Ureter (tissue), 1 donor: ENCODE measurements around the gene PLRG1. TPM values are rescaled to one million over a fixed set of nuclear protein-coding genes. Genes with fewer than 3 reads are reported as not detected.

ENCODE experiments used
- DNase-seq: peaks from one replicate; pipeline ENCODE4 v3.0.0-alpha.2; 2020; ENCODE audit warnings: low spot score
- total RNA-seq: library from RNA; stranded (reverse); gene quantifications from one replicate; pipeline ENCODE4 v1.2.4, GENCODE V29; 2023
- donor health status: DM: yes; HTN: yes; CAD: no.

PLRG1 gene
- total RNA-seq, 1 donor from 2014 or later = 79.4 TPM

DNA sequence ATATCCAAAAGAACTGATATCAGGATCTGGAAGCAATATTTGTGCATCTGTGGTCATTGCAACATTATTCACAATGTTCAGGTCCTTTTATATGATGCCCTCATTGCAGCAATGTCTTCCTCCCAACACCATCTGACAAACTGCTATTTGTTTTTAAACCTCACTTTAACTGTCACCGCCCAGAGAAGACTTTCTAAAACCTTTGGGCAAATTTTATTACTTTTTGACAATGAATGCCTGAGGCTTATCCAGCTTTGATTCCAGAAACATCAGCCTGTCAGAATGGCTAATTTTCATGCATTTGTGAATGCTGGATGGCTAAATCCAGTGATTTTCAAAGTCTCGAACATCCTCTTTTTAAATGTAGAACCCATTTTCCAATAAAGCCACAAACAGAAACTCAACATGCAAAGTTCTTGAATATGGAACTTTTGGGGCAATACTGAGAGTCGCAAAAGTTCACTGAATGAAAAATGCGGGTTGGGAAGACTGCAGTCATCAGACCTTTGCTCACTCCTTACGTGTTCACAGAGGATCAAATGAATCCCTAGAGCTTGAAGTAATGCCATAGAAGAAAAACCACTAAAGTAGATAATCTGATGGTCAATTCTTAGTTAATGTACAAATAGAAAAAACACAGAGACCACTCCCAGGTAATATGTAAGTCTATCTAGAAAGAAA is 23.1 kb upstream of the PLRG1 start:
- no peak for DNase-seq

DNA sequence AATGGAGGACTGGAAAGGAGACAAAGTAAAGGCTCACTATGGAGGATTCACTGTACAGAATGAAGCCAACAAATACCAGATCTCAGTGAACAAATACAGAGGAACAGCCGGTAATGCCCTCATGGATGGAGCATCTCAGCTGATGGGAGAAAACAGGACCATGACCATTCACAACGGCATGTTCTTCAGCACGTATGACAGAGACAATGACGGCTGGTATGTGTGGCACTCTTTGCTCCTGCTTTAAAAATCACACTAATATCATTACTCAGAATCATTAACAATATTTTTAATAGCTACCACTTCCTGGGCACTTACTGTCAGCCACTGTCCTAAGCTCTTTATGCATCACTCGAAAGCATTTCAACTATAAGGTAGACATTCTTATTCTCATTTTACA is 19.4 kb upstream of the PLRG1 start:
- DNase-seq = no peak

DNA sequence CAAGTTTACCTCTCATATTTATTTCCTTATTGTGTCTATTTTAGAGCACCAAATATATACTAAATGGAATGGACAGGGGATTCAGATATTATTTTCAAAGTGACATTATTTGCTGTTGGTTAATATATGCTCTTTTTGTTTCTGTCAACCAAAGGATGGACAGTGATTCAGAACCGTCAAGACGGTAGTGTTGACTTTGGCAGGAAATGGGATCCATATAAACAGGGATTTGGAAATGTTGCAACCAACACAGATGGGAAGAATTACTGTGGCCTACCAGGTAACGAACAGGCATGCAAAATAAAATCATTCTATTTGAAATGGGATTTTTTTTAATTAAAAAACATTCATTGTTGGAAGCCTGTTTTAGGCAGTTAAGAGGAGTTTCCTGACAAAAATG is 18.8 kb upstream of the PLRG1 start:
- DNase-seq = no peak

DNA sequence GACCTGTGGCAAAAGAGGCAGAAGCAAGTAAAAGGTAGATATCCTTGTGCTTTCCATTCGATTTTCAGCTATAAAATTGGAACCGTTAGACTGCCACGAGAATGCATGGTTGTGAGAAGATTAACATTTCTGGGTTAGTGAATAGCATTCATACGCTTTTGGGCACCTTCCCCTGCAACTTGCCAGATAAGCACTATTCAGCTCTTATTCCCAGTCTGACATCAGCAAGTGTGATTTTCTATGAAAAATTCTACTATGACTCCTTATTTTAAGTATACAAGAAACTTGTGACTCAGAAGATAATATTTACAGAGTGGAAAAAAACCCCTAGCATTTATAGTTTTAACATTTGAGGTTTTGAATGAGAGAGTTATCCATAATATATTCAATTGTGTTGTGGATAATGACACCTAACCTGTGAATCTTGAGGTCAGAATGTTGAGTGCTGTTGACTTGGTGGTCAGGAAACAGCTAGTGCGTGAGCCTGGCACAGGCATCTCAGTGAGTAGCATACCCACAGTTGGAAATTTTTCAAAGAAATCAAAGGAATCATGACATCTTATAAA is 16.5 kb upstream of the PLRG1 start:
- no peak for DNase-seq

DNA sequence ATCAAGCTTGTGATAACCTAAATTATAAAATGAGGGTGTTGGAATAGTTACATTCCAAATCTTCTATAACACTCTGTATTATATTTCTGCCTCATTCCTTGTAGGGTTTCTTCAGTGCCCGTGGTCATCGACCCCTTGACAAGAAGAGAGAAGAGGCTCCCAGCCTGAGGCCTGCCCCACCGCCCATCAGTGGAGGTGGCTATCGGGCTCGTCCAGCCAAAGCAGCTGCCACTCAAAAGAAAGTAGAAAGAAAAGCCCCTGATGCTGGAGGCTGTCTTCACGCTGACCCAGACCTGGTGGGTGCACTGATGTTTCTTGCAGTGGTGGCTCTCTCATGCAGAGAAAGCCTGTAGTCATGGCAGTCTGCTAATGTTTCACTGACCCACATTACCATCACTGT is 15.5 kb upstream of the PLRG1 start:
- no peak for DNase-seq

DNA sequence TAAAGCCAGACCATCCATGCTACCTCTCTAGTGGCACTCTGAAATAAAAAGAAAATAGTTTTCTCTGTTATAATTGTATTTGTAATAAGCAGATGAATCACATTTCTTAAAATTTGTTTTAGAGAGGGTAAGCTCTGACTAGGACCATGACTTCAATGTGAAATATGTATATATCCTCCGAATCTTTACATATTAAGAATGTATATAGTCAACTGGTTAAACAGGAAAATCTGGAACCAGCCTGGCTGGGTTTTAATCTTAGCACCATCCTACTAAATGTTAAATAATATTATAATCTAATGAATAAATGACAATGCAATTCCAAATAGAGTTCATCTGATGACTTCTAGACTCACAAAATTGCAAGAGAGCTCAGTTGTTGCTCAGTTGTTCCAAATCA is 14.1 kb upstream of the PLRG1 start:
- DNase-seq = no peak

DNA sequence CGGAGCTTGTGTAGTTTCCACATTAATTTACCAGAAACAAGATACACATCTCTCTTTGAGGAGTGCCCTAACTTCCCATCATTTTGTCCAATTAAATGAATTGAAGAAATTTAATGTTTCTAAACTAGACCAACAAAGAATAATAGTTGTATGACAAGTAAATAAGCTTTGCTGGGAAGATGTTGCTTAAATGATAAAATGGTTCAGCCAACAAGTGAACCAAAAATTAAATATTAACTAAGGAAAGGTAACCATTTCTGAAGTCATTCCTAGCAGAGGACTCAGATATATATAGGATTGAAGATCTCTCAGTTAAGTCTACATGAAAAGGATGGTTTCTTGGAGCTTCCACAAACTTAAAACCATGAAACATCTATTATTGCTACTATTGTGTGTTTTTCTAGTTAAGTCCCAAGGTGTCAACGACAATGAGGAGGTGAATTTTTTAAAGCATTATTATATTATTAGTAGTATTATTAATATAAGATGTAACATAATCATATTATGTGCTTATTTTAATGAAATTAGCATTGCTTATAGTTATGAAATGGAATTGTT is 12.6 kb upstream of the PLRG1 start, which contains the start of gene FGB:
TSS of gene FGB (plus strand) at position 315 of the 558 bp plus-strand sequence. CDS start at position 323, 8 bp downstream.
- no peak for DNase-seq

DNA sequence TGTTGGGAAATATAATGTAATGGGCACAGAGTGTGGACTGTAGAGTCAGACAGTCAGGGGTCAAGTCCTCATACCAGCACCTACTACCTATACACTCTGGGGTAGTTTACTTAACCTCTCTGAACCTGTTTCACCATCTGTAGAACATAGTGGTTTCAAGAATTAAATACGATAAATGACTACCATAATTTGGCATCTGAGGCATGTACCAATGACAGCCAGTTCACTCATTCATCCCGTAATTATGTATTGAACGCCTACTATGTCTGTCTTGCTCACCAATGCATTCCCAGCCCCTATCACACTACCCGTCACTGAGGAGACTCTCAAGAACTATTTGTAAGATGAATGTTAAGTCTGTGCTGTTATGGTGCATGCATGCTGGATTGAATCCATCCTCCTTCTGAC is 10.6 kb upstream of the PLRG1 start:
- DNase-seq = no peak

DNA sequence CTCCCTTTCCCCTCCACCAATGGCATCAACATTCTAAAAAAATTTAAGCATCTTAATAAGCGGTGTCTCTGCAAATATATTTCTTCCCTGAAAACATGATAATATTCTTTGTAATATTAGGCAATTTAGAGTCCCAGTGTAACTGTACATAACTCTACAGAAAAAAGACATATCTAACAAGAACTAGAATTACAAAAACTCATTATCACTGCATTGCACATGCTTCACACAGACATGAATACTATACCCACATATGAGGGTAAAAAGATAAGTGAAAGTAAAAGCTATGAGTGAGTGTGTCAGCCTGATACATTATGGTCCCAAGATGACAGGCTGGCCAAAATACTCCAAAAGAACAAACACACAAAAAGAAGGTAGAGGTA is 10.2 kb upstream of the PLRG1 start:
- DNase-seq = no peak

DNA sequence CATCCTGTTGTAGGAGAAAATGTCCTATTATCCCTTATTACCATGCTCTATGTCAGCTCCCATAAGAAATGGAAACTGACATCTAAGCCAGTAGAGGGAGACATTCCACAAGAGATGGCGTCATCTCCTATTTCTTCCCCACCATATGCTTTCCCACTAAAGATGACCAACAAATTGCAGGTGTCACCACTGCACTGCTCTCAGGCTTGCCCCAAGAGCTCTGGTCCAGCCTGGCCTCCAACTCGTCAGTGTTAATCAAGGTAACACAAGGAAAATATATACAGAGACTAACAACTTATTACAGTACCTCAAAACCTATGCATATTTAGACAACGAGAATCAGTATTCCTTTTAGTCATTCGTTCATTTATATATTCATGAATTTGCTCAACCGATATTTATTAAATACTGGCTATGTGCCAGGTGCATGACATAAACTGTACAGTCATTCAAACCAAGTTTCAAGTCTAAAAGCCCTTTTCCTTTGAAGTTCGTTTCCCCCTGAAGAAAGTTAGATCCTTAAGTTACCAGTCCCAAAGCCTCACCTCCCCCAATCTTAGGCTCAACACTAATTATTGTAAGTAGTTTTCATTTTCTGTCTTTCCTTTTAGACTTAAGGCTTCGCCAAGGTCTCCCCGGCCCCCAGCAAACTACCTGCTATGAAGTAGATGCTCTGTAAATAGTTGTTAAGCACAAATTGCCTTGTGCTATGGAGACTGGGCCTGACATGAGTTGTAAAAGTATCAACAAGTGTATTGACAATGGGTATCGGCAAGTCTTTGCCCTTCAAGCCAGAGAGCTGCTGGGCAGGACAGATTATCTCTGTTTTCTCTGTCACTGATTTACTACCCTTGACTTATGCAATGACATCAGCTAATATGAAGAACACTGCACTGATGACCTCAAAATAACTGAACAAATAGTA is 9.6 kb upstream of the PLRG1 start:
- DNase-seq = no peak

DNA sequence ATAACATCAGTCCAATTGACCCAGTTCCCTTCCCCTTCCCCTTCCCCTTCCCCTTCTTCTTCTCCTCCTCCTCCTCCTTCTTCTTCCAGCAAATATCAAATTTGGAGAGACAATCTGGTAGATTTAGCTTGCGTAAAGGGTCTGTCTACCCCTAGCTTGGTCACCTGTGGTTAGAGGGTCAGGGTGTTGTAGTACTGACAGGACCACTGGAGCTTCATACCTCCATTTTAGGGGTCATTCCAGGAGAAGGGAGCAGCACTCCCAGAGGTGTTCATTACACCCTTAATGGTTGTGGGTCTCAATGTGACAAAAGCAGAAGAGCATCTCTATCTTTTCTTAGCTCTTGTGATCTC is 8.9 kb upstream of the PLRG1 start:
- no peak for DNase-seq

DNA sequence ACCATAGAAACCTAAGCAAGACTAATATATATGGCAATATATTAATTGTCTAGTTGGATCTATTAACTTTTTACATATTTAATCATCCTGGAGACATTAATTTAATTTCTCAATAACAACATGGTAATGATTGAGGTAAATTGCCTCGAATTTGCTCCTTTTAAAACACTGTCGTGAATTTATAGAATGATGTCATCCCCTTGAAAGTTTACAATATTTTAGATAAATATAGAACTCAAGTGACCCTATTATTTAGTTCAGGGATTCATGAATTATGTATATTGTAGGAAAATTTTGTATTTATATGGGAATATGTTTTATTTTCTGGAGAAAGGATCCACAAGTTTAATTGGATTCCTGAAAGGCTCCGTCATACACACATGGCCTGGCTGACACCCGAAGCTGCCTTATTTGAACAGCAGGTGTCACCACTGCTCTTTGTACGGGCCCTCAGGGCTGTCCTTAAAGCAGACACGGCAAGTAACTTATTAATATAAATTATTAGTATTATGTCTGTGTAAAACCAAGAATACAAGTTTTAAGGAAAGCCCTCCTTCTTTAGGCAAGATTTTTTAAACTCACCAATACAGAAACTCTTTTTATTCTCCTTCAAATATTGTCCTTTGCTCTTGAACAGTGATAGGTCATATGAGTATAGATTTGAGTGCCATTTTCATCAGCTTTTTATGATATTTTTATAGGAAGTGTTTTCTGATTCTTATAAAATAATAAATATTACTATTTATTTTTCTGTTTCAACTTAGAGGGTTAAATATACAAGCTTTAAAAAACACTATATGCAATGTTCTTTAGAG is 1.9 kb upstream of the PLRG1 start:
- DNase-seq = peak; percentile 81

DNA sequence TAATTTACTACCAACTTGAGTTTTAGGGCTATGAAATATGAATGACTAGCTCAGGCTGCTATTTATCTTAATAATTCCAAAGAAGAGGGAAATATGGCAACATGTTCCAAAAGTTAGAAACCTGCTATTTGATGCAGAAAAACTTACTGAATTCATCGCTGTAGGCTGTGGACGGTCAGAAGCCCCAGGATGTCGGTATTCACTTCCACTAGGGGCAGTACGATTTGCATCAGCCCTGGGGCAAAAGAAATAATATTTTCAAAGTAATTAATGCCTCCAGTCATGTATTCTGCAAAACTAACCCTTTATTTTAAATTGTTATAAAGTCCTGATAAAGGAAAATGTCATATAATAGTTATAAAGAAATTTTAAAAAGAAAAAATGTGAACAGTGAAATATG is 4.5 kb downstream of the PLRG1 start:
- DNase-seq = no peak

DNA sequence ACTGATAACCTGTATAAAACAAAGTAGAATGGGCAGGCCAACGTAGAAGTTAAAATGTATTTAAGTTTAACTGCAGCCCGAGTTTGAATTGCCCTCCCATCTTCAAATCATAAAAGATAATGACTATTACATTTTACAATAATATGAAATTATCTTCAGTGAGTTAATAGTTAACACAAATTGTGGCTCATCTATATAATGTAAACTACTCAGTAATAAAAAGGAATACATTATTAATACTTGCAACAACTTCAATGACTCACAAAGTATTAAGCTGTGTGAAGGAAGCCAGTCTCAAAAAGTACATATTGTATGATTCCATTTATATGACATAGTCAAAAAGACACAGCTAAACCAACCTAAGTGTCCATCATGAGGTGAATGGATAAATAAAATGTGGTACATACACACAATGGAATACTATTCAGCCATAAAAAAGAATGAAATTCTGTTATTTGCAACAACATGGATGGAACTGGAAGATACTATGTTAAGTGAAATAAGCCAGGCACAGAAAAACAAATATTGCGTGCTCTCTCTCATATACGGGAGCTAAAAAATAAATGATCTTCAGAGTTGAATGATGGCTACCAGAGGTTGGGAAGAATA is 7.8 kb downstream of the PLRG1 start:
- no peak for DNase-seq

DNA sequence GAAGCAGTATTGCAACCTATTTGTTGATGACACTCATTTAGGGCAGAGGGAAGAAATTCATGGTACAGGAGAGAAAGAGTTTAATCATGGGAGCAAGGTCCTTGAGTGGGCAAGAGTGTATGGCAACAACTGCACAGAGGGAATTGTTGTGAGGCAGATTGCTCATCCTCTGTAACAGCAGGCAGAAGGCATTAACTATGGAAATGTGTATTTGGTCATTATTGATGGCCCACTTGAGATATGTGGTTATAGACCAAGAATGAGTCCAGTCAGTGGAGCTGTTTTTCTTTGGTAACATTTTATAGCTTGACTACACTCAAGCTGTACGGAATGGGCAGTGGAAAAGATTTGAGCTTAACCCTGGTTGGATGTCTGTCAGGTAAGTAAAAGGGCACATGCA is 15.9 kb downstream of the PLRG1 start:
- no peak for DNase-seq

DNA sequence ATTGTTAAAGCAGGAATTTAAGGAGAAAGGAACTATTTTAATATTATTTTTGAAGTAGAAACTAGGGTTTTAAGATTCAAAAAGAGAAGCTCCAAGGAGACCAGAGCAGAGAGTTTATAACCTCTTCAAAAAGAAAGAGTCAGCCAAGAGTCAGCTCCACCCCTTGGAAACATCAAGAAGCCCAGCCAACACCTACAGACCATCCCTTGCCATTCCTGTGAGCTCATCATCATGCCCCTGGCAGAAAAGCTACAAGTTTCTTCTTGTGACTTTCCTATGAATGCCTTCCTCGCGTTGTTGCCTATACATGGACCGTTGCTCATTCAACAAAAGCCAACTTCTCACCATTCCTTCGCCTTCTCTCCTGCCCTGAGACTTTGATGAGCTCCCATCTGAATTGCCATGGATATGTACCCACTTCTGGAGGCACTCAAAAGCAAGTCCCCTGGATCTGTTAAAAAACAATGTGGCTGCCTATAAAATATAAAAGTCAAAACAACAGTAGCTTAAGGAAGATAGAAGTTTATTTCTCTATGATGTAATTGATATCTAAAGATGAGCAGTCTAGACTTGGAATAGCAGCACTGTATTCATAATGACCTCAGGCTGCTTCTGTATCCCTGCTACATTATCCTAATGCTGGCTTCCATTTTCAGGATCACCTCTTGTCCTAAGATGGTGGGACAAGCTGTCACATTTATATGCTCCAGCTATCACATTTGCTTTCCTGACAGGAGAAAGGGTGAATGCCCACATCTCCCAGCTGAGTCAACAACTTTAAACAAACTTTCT is 20.3 kb downstream of the PLRG1 start:
- no peak for DNase-seq

DNA sequence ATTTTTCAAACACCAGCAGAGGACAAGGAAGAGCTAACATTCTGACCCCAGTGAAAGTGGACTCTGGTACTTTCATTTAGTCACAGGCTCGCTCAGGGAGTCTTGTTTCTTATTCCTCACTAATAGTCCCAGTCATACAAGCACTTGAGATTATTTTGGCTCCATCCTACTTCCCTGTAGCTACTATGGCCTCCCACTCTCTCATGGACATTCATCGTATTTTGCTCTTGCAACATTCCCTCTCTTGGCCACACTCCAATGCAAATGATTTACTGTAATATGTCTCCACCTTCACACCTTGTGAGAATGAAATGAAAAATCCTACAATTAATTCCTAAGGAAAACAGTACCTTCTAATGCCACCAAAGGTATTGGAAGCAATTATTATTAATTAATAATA is 21.3 kb downstream of the PLRG1 start:
- DNase-seq = no peak

DNA sequence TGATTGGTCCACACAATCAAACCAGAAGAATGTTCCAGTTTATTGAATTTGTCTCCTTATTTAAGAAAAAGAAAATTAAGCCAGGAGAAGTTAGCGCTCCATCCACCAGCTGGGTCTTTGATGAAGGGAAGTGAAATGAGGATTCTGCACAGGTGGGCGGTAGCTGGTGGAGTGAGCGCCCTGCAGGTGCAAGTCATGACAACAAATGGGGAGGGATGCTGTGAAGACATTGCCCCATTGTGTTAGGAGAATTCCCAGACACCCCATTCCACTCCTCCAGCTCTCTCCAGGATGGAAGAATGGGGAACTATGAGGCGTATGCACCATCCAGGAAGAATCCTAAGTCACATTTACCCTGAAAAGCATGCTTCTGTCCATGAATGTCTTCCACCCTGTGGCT is 22.9 kb downstream of the PLRG1 start:
- DNase-seq = no peak

DNA sequence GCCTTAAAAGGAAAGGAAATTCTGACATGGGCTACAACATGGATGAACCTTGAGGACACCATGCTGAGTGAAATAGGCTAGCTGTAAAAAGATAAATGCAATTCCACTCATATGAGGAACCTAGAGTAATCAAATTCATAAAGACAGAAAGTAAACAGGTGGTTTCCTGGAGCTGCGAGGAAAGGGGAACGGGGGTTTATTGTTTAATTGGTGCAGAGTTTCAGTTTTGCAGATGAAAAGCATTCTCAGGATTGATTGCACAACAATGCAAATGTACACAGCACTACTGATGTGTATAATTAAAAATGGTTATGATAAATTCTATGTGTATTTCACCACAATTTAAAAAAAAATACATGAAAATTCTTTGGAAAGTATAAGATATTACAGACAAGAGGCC is 24.0 kb downstream of the PLRG1 start:
- DNase-seq = no peak

DNA sequence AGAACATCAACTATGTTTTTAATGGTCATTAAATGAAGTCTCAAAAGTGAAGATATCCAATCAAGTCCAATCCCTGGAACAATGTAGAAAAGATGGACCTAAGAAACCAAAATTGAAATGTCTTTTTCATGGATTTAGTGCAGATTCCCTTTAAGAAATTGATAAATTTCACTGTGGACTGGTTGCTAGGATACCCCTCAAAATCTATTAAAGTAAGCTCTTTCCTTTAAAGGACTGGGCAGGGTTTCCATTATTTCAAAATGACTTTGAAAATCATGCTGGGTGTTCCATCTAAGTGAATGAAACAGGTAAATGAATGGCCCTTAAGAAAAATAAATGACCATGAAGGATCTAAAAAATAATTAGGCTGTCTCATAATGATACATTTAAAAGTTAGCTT is 28.6 kb downstream of the PLRG1 start:
- no peak for DNase-seq

DNA sequence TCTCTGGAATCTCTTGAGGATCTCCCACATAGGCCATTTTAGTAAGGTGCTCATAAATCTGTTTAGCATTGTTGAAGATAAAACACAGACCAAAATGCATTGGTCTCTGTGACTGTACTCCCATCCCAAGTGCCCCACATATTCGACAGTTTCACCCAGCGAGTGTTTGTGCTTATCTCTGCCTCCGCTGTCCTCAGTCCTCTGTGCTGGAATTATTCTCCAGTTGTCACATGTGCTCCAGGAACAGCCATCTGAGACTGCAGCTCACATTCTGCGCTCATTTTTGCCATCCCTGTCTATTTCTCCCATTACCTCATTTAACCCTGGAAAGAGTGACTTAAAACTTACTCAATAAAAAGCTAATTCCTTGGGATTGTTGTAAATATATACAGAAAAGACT is 31.0 kb downstream of the PLRG1 start:
- no peak for DNase-seq
